A673 (cell line): ENCODE results near the gene ALOX15. TPM values are rescaled to one million over a fixed set of nuclear protein-coding genes. Genes with fewer than 3 reads are reported as not detected.

ENCODE experiments used
- BruUV-seq: library from RNA; stranded (reverse); fragments of 400-500 nt; replicated peaks from 2 replicates; lab custom pipeline; 2021; lab: Mats Ljungman, UMichigan
- CTCF ChIA-PET: fragments of 300-600 bp; sonication (Branson Sonifier 250); formaldehyde crosslinking; loops from one replicate; lab custom pipeline; 2022; ENCODE audit warnings: antibody characterized with exemption; lab: Charles Lee
- POLR2A ChIA-PET: fragments of 300-600 bp; sonication (Branson Sonifier 250); formaldehyde crosslinking; loops from one replicate; lab custom pipeline; 2022; ENCODE audit warnings: antibody characterized with exemption; ENCODE audit not compliant: low non-redundant PET; lab: Charles Lee
- DNase-seq: peaks from one replicate; pipeline ENCODE4 v3.0.0-alpha.2; 2015; ENCODE audit warnings: low spot score
- H3K27ac ChIP-seq: fragments of 200-600 bp; sonication (generic); 2 replicates; pipeline ENCODE4 v1.5.1; 2016; ENCODE audit warnings: mixed run types, low read depth, mild to moderate bottlenecking, mixed read lengths, antibody characterized with exemption, low read length; ENCODE audit not compliant: poor library complexity, severe bottlenecking
- H3K27me3 ChIP-seq: fragments of 200-600 bp; sonication (generic); replicated peaks from 2 replicates; pipeline ENCODE4 v1.6.1; 2017; ENCODE audit warnings: mixed run types, low read depth, mild to moderate bottlenecking, mixed read lengths, antibody characterized with exemption, low read length; ENCODE audit not compliant: insufficient read depth, poor library complexity
- H3K36me3 ChIP-seq: fragments of 200-600 bp; sonication (generic); 2 replicates; pipeline ENCODE4 v1.6.1; 2016; ENCODE audit warnings: mixed run types, mild to moderate bottlenecking, mixed read lengths, antibody characterized with exemption, low read length; ENCODE audit not compliant: insufficient read depth, poor library complexity, severe bottlenecking
- H3K4me1 ChIP-seq: fragments of 200-600 bp; sonication (generic); 2 replicates; pipeline ENCODE4 v1.6.1; 2017; ENCODE audit warnings: mixed run types, mild to moderate bottlenecking, mixed read lengths, antibody characterized with exemption, low read length; ENCODE audit not compliant: insufficient read depth, poor library complexity, severe bottlenecking
- H3K4me3 ChIP-seq: fragments of 200-600 bp; sonication (generic); 2 replicates; pipeline ENCODE4 v1.5.1; 2016; ENCODE audit warnings: low read depth, mixed run types, mild to moderate bottlenecking, mixed read lengths, low read length; ENCODE audit not compliant: poor library complexity, severe bottlenecking
- H3K9me3 ChIP-seq: fragments of 200-600 bp; sonication (generic); 2 replicates; pipeline ENCODE4 v1.6.1; 2016; ENCODE audit warnings: mixed run types, low read depth, mild to moderate bottlenecking, mixed read lengths, antibody characterized with exemption, low read length; ENCODE audit not compliant: poor library complexity, severe bottlenecking
- CTCF ChIP-seq: fragments of 300-800, 200-600 bp; sonication (generic); conservative IDR thresholded peaks from 2 replicates; pipeline ENCODE4 v1.5.1; 2017; ENCODE audit warnings: low read depth, mild to moderate bottlenecking, antibody characterized with exemption, low read length, moderate library complexity, mixed read lengths
- EZH2 ChIP-seq: fragments of 200-600 bp; sonication (generic); IDR thresholded peaks from 2 replicates; pipeline ENCODE4 v1.6.1; 2017; ENCODE audit warnings: borderline replicate concordance, low read depth, mild to moderate bottlenecking, mixed read lengths, antibody characterized with exemption, low read length; ENCODE audit not compliant: poor library complexity, severe bottlenecking
- intact Hi-C: fragments of 100-400 bp; cut with micrococcal nuclease; formaldehyde crosslinking; loops from one replicate; pipeline ENCODE4 v1.10.0; 2022; ENCODE audit not compliant: unreplicated experiment
- total RNA-seq: library from RNA; stranded (reverse); gene quantifications from 2 replicates; pipeline ENCODE4 v1.2.3, GENCODE V29; 2021

ALOX15 gene
- total RNA-seq, 1 experiment from 2014 or later: not detected

DNA sequence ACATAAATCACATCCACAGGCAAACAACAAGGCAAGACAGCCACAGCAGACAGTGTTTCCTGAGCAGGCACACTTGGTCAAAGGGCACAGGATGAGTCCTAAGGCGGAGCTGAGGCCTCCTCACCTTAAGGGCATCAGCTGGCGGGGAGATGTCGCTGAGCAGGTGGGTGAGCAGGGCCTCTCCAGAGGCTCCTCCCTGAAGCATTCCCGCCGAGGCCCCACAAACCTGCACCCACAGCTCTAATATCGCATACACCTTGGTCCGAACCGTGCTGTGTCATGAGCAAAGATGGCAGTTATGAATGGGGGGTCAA is 33.2 kb upstream of the ALOX15 start:
- H3K36me3 ChIP-seq: peaks cover 82% of the 10 kb centered on the region

DNA sequence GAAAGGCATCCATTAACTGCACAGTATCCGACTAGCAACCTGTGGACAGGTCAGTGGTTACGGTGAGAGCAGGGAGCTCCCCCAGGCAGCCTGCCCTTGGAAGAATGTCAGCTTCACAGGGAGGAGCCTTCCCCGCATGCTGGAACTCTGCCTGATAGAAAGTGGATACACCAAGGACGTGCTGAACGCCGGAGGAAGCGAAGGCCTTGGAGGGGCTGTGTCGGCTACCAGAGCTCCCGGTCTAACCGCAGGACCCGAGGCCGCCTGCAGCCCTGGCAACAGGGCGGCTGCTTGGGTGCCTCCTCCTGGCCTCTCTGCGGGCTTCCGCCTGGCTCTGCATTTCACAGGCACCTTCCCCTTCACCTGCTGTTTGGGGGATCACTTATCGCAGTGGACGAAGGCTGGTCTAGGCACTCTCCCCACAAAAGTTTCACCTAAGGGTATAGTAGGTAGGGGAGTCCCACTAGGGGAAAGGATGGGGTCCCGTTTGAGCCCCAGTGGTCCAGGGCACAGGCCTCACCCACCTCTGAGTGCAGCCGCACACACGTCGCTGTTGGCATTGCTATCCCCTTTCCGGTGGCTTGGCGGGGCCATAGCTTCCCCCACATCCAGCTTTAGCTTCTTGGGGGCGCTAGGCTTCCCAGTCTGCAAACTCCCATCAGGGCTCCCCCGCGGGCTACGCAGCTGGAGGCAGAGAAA is 32.7 kb upstream of the ALOX15 start:
- BruUV-seq: no TSS peak
- ChIA-PET CTCF (no interaction called here), POLR2A (interaction anchor here (0.5 kb wide), 1 partner anchor 191 kb away, joined by 22 read pairs; no protein-coding TSS in a partner anchor)
- DNase-seq: no peak
- peaks cover 80% of the 10 kb centered on the region for H3K36me3 ChIP-seq
- no peaks in the 10 kb centered on the region for H3K27me3 ChIP-seq
- intact Hi-C loops: no loop called here
- TF ChIP-seq EZH2 (no peak), CTCF (no peak)
- H3K9me3 ChIP-seq: no peaks in the 10 kb centered on the region
- no peak overlapping the region for H3K4me3 ChIP-seq
- H3K4me1 ChIP-seq: no peaks in the 10 kb centered on the region
- H3K27ac ChIP-seq: no peak overlapping the region

More for the DNA sequence above, 33.2 kb upstream of the ALOX15 start:
- ChIA-PET CTCF (no interaction called here), POLR2A (no interaction called here)
- no peak for DNase-seq
- no peak overlapping the region for H3K4me3 ChIP-seq
- no peak overlapping the region for H3K27ac ChIP-seq
- no peaks in the 10 kb centered on the region for H3K27me3 ChIP-seq
- H3K4me1 ChIP-seq: no peaks in the 10 kb centered on the region
- no peaks in the 10 kb centered on the region for H3K9me3 ChIP-seq
- intact Hi-C loops: no loop called here
- BruUV-seq: no TSS peak
- TF ChIP-seq CTCF (no peak), EZH2 (no peak)

DNA sequence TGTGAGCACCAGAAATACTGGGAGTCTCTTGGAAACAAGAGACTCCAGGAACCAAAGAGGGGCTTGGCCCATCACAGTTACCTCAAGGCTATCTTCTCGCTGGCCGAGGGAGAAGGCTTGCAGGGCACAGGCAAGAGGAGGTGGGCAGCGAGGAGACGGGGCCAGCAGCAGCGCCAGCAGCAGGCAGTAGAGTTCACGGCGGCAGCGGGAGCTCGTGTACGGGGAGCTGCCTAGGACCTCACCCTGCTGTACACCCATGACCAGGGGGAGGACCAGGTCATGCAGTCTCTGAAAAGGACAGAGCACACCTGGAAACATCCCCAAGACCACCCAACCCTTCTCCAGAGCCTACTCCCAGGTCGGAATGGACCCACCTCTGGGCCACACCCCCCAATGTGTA is 31.7 kb upstream of the ALOX15 start:
- ChIA-PET POLR2A (no interaction called here), CTCF (no interaction called here)
- no peak for TF ChIP-seq CTCF
- TF ChIP-seq EZH2: no peak
- intact Hi-C loops: no loop called here
- DNase-seq: no peak
- H3K27me3 ChIP-seq: no peaks in the 10 kb centered on the region
- H3K36me3 ChIP-seq: peaks cover 70% of the 10 kb centered on the region
- H3K9me3 ChIP-seq: no peaks in the 10 kb centered on the region
- no peak overlapping the region for H3K4me3 ChIP-seq
- H3K27ac ChIP-seq: no peak overlapping the region
- no peaks in the 10 kb centered on the region for H3K4me1 ChIP-seq
- no TSS peak for BruUV-seq
